Measurements from ENCODE around the gene ARHGAP24. TPM values are rescaled to one million over a fixed set of nuclear protein-coding genes. Genes with fewer than 3 reads are reported as not detected.

The ARHGAP24 gene
- total and polyA plus RNA-seq, 2 experiments from 2014 or later: 0.21 to 0.36 TPM

GRCh38 chr4:85815796-85816459 is 341.0 kb downstream of the ARHGAP24 start:
- Histone ChIP-seq H3K9me2 (ENCODE audit: insufficient read depth) (peaks cover 6% of the 10 kb centered on the region), H3K4me3 (no peak overlapping the region), H3K4me2 (no peak overlapping the region), H3K27me3 (ENCODE audit: insufficient read depth) (no peaks in the 10 kb centered on the region), H3K36me3 (ENCODE audit: insufficient read depth) (no peaks in the 10 kb centered on the region), H3K79me2 (replicated peaks; ENCODE audit: insufficient read depth) (no peaks in the 10 kb centered on the region), H3K27ac (ENCODE audit: low read depth) (no peak overlapping the region), H2AFZ (no peak overlapping the region), H3K4me1 (ENCODE audit: insufficient read depth) (peaks cover 4% of the 10 kb centered on the region; the same call in 1 of the 2 replicates), H3F3A (replicated peaks; ENCODE audit: low read depth) (no peaks in the 10 kb centered on the region), H4K20me1 (replicated peaks; ENCODE audit: insufficient read depth) (no peaks in the 10 kb centered on the region)
- H3K9me3 Mint-ChIP-seq: peaks cover 2% of the 10 kb centered on the region; the same call in 1 of the 3 replicates
- no peaks in the 10 kb centered on the region for H3K27me3 Mint-ChIP-seq (ENCODE audit: insufficient read depth, low read depth, poor library complexity)
- DNase-seq (ENCODE audit: low spot score) (no peak), ATAC-seq (no peak)
- TF ChIP-seq ZNF114 (CRISPR knock-in tag; IDR thresholded peaks at IDR 0.05): no peak
- TF ChIP-seq ZNF462 (CRISPR knock-in tag; IDR thresholded peaks at IDR 0.05): no peak
- no peak for TF ChIP-seq EZH2 (IDR thresholded peaks at IDR 0.05; ENCODE audit: low read depth, unreplicated experiment)
- TF ChIP-seq REST (IDR thresholded peaks at IDR 0.05; ENCODE audit: unreplicated experiment): no peak
- no peak for TF ChIP-seq EZH2phosphoT487 (IDR thresholded peaks at IDR 0.05; ENCODE audit: unreplicated experiment)
- no peak for TF ChIP-seq STAT1 (IDR thresholded peaks at IDR 0.05; ENCODE audit: unreplicated experiment)
- TF ChIP-seq ZNF331 (CRISPR knock-in tag; IDR thresholded peaks at IDR 0.05; ENCODE audit: low read depth): no peak
- no peak for TF ChIP-seq ETS1 (IDR thresholded peaks at IDR 0.05)
- TF ChIP-seq POLR2AphosphoS5 (IDR thresholded peaks at IDR 0.05; ENCODE audit: low read depth): no peak
- TF ChIP-seq CREB1 (CRISPR knock-in tag; IDR thresholded peaks at IDR 0.05; ENCODE audit: low read depth): no peak
- no peak for TF ChIP-seq JUNB (IDR thresholded peaks at IDR 0.05; ENCODE audit: unreplicated experiment)
- no peak for TF ChIP-seq NANOG (IDR thresholded peaks at IDR 0.05; ENCODE audit: borderline replicate concordance)
- TF ChIP-seq CTCF (conservative IDR thresholded peaks at IDR 0.05; ENCODE audit: low read depth in 2 of 2): no peak
- no peak overlapping the region for H3K27ac Mint-ChIP-seq
- no peaks in the 10 kb centered on the region for H3K36me3 Mint-ChIP-seq (ENCODE audit: low read depth)
- no peak overlapping the region for H3K4me3 Mint-ChIP-seq
- H3K4me1 Mint-ChIP-seq: peaks cover 10% of the 10 kb centered on the region; the same call in 2 of the 3 replicates
